K562 (cell line): Measurements from ENCODE around the gene ZNF66. TPM values are rescaled to one million over a fixed set of nuclear protein-coding genes. Genes with fewer than 3 reads are reported as not detected.

Source experiments
- BRF1 ChIP-seq: IDR thresholded peaks from 3 replicates; pipeline ENCODE4 v1.6.1; 2011; ENCODE audit warnings: borderline replicate concordance, mild to moderate bottlenecking; ENCODE audit not compliant: insufficient read length; ENCODE audit errors: extremely low read depth
- EP300 ChIP-seq: IDR thresholded peaks from 2 replicates; pipeline ENCODE4 v1.6.1; 2012; ENCODE audit warnings: low read length, improper control_type of control experiment
- HMG20B ChIP-seq: fragments of 250-450 bp; sonication (Bioruptor Pico); IDR thresholded peaks from 2 replicates; pipeline ENCODE4 v1.5.0; 2021; ENCODE audit warnings: mild to moderate bottlenecking
- IRF2 ChIP-seq: sonication (generic); formaldehyde crosslinking; IDR thresholded peaks from 2 replicates; pipeline ENCODE4 v1.8.1; 2022; ENCODE audit warnings: mild to moderate bottlenecking, missing genetic modification reagents
- NFE2 ChIP-seq: IDR thresholded peaks from 2 replicates; pipeline ENCODE4 v1.6.1; 2014; ENCODE audit warnings: antibody characterized with exemption, low read depth
- RB1 ChIP-seq: fragments of 450-650 bp; IDR thresholded peaks from 2 replicates; pipeline ENCODE4 v1.6.1; 2017; ENCODE audit warnings: low read depth, mild to moderate bottlenecking
- SAFB ChIP-seq: fragments of 200-400 bp; formaldehyde crosslinking; IDR thresholded peaks from 2 replicates; pipeline ENCODE4 v1.6.1; 2017; ENCODE audit warnings: low read depth, low read length, borderline replicate concordance
- TBL1XR1 ChIP-seq, 2 experiments: IDR thresholded peaks; 2 replicates each; pipeline ENCODE4 v1.6.1; 2012; ENCODE audit warnings: improper control_type of control experiment in 2 of 2, low read length in 2 of 2, mild to moderate bottlenecking in 1 of 2
- TFAM ChIP-seq: fragments of 250-450 bp; sonication (Bioruptor Pico); conservative IDR thresholded peaks from 2 replicates; pipeline ENCODE4 v1.5.0; 2021; ENCODE audit warnings: mild to moderate bottlenecking, moderate library complexity
- ZBED1 ChIP-seq: IDR thresholded peaks from 2 replicates; pipeline ENCODE4 v1.6.1; 2014
- ZBTB17 ChIP-seq: fragments of 450-650 bp; formaldehyde crosslinking; IDR thresholded peaks from 2 replicates; pipeline ENCODE4 v1.4.0; 2020; ENCODE audit warnings: mild to moderate bottlenecking
- ZNF121 ChIP-seq: sonication (generic); formaldehyde crosslinking; conservative IDR thresholded peaks from 2 replicates; pipeline ENCODE4 v1.8.0; 2022; ENCODE audit warnings: missing genetic modification reagents
- ZNF695 ChIP-seq: fragments of 450-650 bp; formaldehyde crosslinking; IDR thresholded peaks from 2 replicates; pipeline ENCODE4 v1.4.0; 2020; ENCODE audit warnings: mild to moderate bottlenecking, moderate library complexity
- polyA plus RNA-seq, 8 experiments: library from polyadenylated mRNA; depleted of rRNA in 4 of 8; stranded (reverse) in 5 of 8; unstranded in 3 of 8; fragments of >200 nt; fragmentation: Nextera tagmentation in 2 of 8; fragmentation: Illumina TruSeq in 1 of 8; extraction: Ambion mirVana in 2 of 8; extraction: Trizol in 1 of 8; gene quantifications; 2 replicates each; pipeline versions ENCODE4 v1.2.1 to v1.2.3, GENCODE V29; 2011 to 2014; ENCODE audit warnings: inconsistent platforms in 1 of 8, missing spikeins in 1 of 8
- total RNA-seq, 7 experiments: library from RNA; depleted of rRNA in 6 of 7; stranded (reverse); fragments of >200 nt in 6 of 7; fragmentation: Illumina TruSeq in 2 of 7; extraction: Trizol in 2 of 7; gene quantifications; 2 replicates each; pipeline versions ENCODE4 v1.2.1 to v1.2.3, GENCODE V29; 2011 to 2021; ENCODE audit warnings: low replicate concordance in 1 of 7
- TF ChIP-seq, protein P1 (sequence below): fragments of 450-650 bp; IDR thresholded peaks from 2 replicates; pipeline ENCODE4 v1.6.1; 2014; ENCODE audit warnings: low read depth, mild to moderate bottlenecking, moderate library complexity, borderline replicate concordance
- TF ChIP-seq, protein P2 (sequence below): fragments of 450-650 bp; formaldehyde crosslinking; IDR thresholded peaks from 2 replicates; pipeline ENCODE4 v1.4.0; 2020; ENCODE audit warnings: mild to moderate bottlenecking, moderate library complexity
- TF ChIP-seq, protein P3 (sequence below), 2 experiments: fragments of 450-650 bp in 1 of 2; IDR thresholded peaks; 2 replicates each; pipeline ENCODE4 v1.6.1; 2011 to 2017; ENCODE audit warnings: low read depth in 2 of 2, antibody characterized with exemption in 1 of 2, borderline replicate concordance in 1 of 2, low read length in 1 of 2, mild to moderate bottlenecking in 1 of 2, mixed read lengths in 1 of 2; ENCODE audit not compliant: control insufficient read depth in 1 of 2
- TF ChIP-seq, protein P4 (sequence below), 3 experiments: IDR thresholded peaks in 2 of 3; conservative IDR thresholded peaks in 1 of 3; 2 replicates each; pipeline ENCODE4 v1.5.1; 2011 to 2012; ENCODE audit warnings: low read length in 3 of 3, mild to moderate bottlenecking in 3 of 3, control low read depth in 2 of 3, improper control_type of control experiment in 1 of 3, inconsistent platforms in 1 of 3, low read depth in 1 of 3, mixed read lengths in 1 of 3, moderate library complexity in 1 of 3; ENCODE audit not compliant: insufficient read depth in 2 of 3
- TF ChIP-seq, protein P5 (sequence below): sonication (generic); formaldehyde crosslinking; IDR thresholded peaks from 2 replicates; pipeline ENCODE4 v1.8.1; 2023; ENCODE audit warnings: mild to moderate bottlenecking, missing genetic modification reagents, moderate library complexity

The ZNF66 gene
- total and polyA plus RNA-seq, 9 of the 15 experiments (the other 6 are each of a cell fraction or from before 2014, with no cell fraction given): 0.13 to 2.7 (median 1.6) TPM

DNA sequence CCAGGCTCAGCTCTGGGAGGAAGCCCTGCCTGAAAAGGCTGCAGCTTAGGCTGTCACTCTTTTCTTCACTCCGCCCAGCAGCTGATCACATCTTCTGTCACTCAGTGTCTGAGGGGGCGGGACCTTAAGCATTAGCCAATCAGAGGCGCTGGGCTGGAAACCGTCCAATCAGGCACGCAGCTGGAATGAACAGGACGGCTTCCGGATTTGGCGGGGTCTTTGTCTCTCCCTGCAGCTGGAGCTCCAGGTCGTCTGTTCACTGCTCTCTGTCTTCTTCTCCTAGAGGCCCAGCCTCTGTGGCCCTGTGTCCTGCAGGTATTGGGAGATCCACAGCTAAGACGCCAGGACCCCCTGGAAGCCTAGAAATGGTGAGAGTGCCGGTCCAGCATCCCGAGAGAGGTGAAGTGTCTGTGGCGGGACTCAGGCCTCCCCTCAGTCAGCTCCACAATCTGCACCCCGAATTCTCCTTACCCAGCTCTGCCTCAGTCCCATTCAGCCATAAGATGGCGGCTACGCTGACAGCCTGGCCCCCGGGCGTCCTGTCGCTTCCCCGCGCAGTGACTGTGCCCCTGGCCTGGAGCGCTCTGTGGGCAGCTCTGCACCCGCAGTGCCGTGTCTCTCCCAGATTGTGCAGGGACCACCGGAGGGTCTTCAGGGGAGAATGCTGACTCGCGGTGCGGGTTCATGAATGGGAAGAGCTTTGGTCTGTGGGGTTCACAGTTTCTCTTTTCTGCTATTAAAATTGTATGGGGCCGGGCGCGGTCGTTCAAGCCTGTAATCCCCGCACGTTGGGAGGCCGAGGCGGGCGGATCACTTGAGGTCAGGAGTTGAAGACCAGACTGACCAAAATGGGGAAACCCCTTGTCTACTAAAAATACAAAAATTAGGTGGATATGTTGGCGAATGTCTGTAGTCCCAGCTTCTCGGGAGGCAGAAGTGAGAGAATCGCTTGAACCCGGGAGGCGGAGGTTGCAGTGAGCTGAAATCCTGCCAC is at the start of gene ZNF66 (continued):
- TF ChIP-seq, protein P1, sequence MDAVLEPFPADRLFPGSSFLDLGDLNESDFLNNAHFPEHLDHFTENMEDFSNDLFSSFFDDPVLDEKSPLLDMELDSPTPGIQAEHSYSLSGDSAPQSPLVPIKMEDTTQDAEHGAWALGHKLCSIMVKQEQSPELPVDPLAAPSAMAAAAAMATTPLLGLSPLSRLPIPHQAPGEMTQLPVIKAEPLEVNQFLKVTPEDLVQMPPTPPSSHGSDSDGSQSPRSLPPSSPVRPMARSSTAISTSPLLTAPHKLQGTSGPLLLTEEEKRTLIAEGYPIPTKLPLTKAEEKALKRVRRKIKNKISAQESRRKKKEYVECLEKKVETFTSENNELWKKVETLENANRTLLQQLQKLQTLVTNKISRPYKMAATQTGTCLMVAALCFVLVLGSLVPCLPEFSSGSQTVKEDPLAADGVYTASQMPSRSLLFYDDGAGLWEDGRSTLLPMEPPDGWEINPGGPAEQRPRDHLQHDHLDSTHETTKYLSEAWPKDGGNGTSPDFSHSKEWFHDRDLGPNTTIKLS: no peak
- TF ChIP-seq EP300 (no peak), ZNF121 (no peak), ZNF695 (CRISPR knock-in tag) (no peak), ZBED1 (no peak), BRF1 (no peak), SAFB (no peak), RB1 (no peak), TBL1XR1 (IDR thresholded peaks at IDR 0.05; ENCODE audit: low read length in 2 of 2) (no peak), IRF2 (no peak), TFAM (CRISPR knock-in tag) (no peak), ZBTB17 (CRISPR knock-in tag) (no peak), HMG20B (CRISPR knock-in tag) (no peak), NFE2 (no peak)
- TF ChIP-seq, protein P2, sequence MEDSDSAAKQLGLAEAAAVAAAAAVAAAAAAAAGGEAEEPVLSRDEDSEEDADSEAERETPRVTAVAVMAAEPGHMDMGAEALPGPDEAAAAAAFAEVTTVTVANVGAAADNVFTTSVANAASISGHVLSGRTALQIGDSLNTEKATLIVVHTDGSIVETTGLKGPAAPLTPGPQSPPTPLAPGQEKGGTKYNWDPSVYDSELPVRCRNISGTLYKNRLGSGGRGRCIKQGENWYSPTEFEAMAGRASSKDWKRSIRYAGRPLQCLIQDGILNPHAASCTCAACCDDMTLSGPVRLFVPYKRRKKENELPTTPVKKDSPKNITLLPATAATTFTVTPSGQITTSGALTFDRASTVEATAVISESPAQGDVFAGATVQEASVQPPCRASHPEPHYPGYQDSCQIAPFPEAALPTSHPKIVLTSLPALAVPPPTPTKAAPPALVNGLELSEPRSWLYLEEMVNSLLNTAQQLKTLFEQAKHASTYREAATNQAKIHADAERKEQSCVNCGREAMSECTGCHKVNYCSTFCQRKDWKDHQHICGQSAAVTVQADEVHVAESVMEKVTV: no peak
- TF ChIP-seq, protein P3, sequence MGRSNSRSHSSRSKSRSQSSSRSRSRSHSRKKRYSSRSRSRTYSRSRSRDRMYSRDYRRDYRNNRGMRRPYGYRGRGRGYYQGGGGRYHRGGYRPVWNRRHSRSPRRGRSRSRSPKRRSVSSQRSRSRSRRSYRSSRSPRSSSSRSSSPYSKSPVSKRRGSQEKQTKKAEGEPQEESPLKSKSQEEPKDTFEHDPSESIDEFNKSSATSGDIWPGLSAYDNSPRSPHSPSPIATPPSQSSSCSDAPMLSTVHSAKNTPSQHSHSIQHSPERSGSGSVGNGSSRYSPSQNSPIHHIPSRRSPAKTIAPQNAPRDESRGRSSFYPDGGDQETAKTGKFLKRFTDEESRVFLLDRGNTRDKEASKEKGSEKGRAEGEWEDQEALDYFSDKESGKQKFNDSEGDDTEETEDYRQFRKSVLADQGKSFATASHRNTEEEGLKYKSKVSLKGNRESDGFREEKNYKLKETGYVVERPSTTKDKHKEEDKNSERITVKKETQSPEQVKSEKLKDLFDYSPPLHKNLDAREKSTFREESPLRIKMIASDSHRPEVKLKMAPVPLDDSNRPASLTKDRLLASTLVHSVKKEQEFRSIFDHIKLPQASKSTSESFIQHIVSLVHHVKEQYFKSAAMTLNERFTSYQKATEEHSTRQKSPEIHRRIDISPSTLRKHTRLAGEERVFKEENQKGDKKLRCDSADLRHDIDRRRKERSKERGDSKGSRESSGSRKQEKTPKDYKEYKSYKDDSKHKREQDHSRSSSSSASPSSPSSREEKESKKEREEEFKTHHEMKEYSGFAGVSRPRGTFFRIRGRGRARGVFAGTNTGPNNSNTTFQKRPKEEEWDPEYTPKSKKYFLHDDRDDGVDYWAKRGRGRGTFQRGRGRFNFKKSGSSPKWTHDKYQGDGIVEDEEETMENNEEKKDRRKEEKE (IDR thresholded peaks at IDR 0.05; ENCODE audit: borderline replicate concordance in 1 of 2, control insufficient read depth in 1 of 2, low read depth in 2 of 2, low read length in 1 of 2): no peak
- TF ChIP-seq, protein P4, sequence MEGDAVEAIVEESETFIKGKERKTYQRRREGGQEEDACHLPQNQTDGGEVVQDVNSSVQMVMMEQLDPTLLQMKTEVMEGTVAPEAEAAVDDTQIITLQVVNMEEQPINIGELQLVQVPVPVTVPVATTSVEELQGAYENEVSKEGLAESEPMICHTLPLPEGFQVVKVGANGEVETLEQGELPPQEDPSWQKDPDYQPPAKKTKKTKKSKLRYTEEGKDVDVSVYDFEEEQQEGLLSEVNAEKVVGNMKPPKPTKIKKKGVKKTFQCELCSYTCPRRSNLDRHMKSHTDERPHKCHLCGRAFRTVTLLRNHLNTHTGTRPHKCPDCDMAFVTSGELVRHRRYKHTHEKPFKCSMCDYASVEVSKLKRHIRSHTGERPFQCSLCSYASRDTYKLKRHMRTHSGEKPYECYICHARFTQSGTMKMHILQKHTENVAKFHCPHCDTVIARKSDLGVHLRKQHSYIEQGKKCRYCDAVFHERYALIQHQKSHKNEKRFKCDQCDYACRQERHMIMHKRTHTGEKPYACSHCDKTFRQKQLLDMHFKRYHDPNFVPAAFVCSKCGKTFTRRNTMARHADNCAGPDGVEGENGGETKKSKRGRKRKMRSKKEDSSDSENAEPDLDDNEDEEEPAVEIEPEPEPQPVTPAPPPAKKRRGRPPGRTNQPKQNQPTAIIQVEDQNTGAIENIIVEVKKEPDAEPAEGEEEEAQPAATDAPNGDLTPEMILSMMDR (IDR thresholded peaks at IDR 0.05 in 2 of 3, conservative IDR thresholded peaks at IDR 0.05 in 1 of 3; ENCODE audit: insufficient read depth in 2 of 3, low read depth in 1 of 3, low read length in 3 of 3): no peak
- TF ChIP-seq, protein P5, sequence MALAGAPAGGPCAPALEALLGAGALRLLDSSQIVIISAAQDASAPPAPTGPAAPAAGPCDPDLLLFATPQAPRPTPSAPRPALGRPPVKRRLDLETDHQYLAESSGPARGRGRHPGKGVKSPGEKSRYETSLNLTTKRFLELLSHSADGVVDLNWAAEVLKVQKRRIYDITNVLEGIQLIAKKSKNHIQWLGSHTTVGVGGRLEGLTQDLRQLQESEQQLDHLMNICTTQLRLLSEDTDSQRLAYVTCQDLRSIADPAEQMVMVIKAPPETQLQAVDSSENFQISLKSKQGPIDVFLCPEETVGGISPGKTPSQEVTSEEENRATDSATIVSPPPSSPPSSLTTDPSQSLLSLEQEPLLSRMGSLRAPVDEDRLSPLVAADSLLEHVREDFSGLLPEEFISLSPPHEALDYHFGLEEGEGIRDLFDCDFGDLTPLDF (CRISPR knock-in tag): no peak
